MM.1S (cell line): ENCODE data around the gene TRMU.

Source experiments
- DNase-seq: peaks from one replicate; pipeline ENCODE4 v3.0.0-alpha.2; 2015
- H2AFZ ChIP-seq: fragments of 300-600 bp; sonication (generic); 2 replicates; pipeline ENCODE4 v1.6.0; 2016; ENCODE audit warnings: antibody characterized with exemption, low read length
- H3F3A ChIP-seq: fragments of 300-600 bp; sonication (generic); 2 replicates; pipeline ENCODE4 v1.6.1; 2016; ENCODE audit warnings: mild to moderate bottlenecking, antibody characterized with exemption, low read length, moderate library complexity, mixed read lengths; ENCODE audit not compliant: insufficient read depth
- H3K27ac ChIP-seq: fragments of 300-600 bp; sonication (generic); 2 replicates; pipeline ENCODE4 v1.5.1; 2016; ENCODE audit warnings: mild to moderate bottlenecking, low read length
- H3K27me3 ChIP-seq: fragments of 300-600 bp; sonication (generic); replicated peaks from 2 replicates; pipeline ENCODE4 v1.6.0; 2016; ENCODE audit warnings: low read length; ENCODE audit not compliant: insufficient read depth
- H3K36me3 ChIP-seq: fragments of 300-600 bp; sonication (generic); replicated peaks from 2 replicates; pipeline ENCODE4 v1.6.1; 2016; ENCODE audit warnings: mild to moderate bottlenecking, low read length, mixed read lengths; ENCODE audit not compliant: insufficient read depth
- H3K4me1 ChIP-seq: fragments of 300-600 bp; sonication (generic); 2 replicates; pipeline ENCODE4 v1.6.1; 2016; ENCODE audit warnings: low read length, mixed read lengths
- H3K4me2 ChIP-seq: fragments of 300-600 bp; sonication (generic); 2 replicates; pipeline ENCODE4 v1.6.0; 2016; ENCODE audit warnings: low read depth, low read length
- H3K4me3 ChIP-seq: fragments of 300-600 bp; sonication (generic); 2 replicates; pipeline ENCODE4 v1.5.1; 2016; ENCODE audit warnings: low read length, mixed read lengths
- H3K79me2 ChIP-seq: fragments of 300-600 bp; sonication (generic); 2 replicates; pipeline ENCODE4 v1.6.1; 2016; ENCODE audit warnings: mixed run types, low read length, mixed read lengths
- H3K9ac ChIP-seq: fragments of 300-600 bp; sonication (generic); 2 replicates; pipeline ENCODE4 v1.6.1; 2016; ENCODE audit warnings: low read length, mixed read lengths
- H3K9me2 ChIP-seq: fragments of 300-600 bp; sonication (generic); replicated peaks from 2 replicates; pipeline ENCODE4 v1.6.1; 2016; ENCODE audit warnings: mild to moderate bottlenecking, low read length, mixed read lengths; ENCODE audit not compliant: insufficient read depth
- H3K9me3 ChIP-seq: fragments of 300-600 bp; sonication (generic); replicated peaks from 2 replicates; pipeline ENCODE4 v1.6.1; 2016; ENCODE audit warnings: mild to moderate bottlenecking, low read length, mixed read lengths; ENCODE audit not compliant: insufficient read depth
- H4K20me1 ChIP-seq: fragments of 300-600 bp; sonication (generic); 2 replicates; pipeline ENCODE4 v1.6.1; 2016; ENCODE audit warnings: mild to moderate bottlenecking, low read length, moderate library complexity, mixed read lengths; ENCODE audit not compliant: insufficient read depth
- CTCF ChIP-seq: fragments of 300-600 bp; sonication (generic); IDR thresholded peaks from 2 replicates; pipeline ENCODE4 v1.5.1; 2016; ENCODE audit warnings: antibody characterized with exemption, low read length, mixed read lengths
- EZH2 ChIP-seq: fragments of 300-600 bp; sonication (generic); optimal IDR thresholded peaks from 2 replicates; pipeline ENCODE3; 2017; ENCODE audit warnings: low read depth, mild to moderate bottlenecking, antibody characterized with exemption, low read length, mixed read lengths
- EZH2phosphoT487 ChIP-seq: fragments of 300-600 bp; sonication (generic); IDR thresholded peaks from 2 replicates; pipeline ENCODE4 v1.6.1; 2018; ENCODE audit warnings: antibody characterized with exemption, low read length

The TRMU gene

DNA sequence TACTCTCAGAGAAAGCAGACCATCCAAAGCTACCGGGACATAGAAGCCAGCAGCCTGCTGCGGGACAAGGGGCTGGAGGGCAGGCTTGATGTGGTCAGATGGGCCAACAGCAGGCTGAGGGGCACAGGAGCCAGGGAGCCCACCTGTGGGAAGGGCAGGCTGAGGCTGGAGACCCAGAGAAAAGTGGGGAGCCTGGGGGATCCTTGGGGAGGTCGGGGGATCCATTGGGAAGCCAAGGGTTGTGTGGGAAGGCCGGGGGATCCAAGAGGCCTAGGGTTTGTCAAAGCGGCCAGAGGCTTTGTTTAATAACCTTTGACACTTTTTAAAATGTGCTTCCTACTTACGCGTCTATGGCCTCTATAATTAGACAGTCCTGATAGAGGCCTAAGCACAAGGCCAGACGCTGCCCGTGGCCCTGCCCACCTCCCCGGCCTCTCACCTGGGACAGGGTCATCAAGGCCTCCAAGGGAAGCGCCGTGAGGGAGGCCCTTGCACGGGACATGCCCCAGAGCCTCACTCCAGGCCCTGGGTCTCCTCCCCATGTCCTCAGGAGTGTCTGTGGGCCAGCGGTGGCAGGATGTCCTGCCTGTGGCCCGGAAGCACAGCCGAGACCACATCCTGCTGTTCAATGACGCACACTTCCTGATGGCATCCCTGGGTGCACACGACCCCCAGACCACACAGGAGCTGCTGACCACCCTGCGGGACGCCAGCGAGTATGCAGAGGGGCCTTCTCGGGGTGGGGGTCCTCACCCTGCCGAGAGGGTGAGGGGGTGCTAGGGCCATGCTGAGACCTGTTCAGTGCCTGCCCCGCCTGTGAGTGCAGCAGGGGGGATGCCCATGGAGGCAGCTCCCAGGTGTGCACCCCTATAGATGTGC is 47.4 kb upstream of the TRMU start:
- peak; percentile 64 for DNase-seq

DNA sequence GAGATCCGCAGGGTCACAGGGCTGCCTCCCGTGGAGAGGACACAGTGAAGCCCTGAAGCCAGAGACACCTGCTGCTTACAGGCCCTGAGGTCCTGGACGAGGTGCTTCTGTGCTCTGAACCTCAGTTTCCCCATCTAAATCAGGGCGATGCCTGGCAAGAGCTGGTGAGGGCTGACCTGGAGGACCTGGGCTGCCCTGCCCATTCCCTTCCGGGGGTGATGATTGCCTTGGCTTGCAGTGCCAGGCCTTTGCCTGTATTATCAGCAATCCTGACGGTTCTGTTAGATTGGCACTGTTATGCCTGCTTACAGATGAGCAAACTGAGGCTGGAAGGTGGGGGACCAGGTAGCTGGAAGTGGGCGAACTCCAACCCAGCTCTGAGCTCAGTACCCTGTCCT is 46.7 kb upstream of the TRMU start:
- TF ChIP-seq EZH2phosphoT487 (no peak), EZH2 (no peak), CTCF (no peak)
- H3K27ac ChIP-seq: peak overlapping the region; percentile 38; the same call in 1 of the 2 replicates
- no peak for DNase-seq
- H3K4me3 ChIP-seq: peak overlapping the region; percentile 75
- H2AFZ ChIP-seq: peak overlapping the region; percentile 82
- H4K20me1 ChIP-seq: no peaks in the 10 kb centered on the region
- H3K9me3 ChIP-seq: no peaks in the 10 kb centered on the region
- H3K36me3 ChIP-seq: no peaks in the 10 kb centered on the region; the same call in 1 of the 2 replicates
- H3K9ac ChIP-seq: peak overlapping the region; percentile 90; the same call in 1 of the 2 replicates
- peaks cover 15% of the 10 kb centered on the region for H3F3A ChIP-seq
- no peaks in the 10 kb centered on the region for H3K9me2 ChIP-seq
- H3K27me3 ChIP-seq: no peaks in the 10 kb centered on the region
- peaks cover 19% of the 10 kb centered on the region for H3K79me2 ChIP-seq
- peak overlapping the region; percentile 95 for H3K4me2 ChIP-seq
- peaks cover 34% of the 10 kb centered on the region for H3K4me1 ChIP-seq

More for the DNA sequence above, 47.4 kb upstream of the TRMU start:
- peak overlapping the region; percentile 82 for H2AFZ ChIP-seq
- H3K4me2 ChIP-seq: peak overlapping the region; percentile 95
- H3K36me3 ChIP-seq: no peaks in the 10 kb centered on the region; the same call in 1 of the 2 replicates
- TF ChIP-seq EZH2phosphoT487 (no peak), CTCF (no peak), EZH2 (no peak)
- peaks cover 26% of the 10 kb centered on the region for H3K4me1 ChIP-seq
- no peaks in the 10 kb centered on the region for H3K27me3 ChIP-seq
- H4K20me1 ChIP-seq: no peaks in the 10 kb centered on the region
- H3K9me3 ChIP-seq: no peaks in the 10 kb centered on the region
- H3K9me2 ChIP-seq: no peaks in the 10 kb centered on the region
- peak overlapping the region; percentile 90 for H3K9ac ChIP-seq
- peaks cover 8% of the 10 kb centered on the region; the same call in 1 of the 2 replicates for H3F3A ChIP-seq
- H3K4me3 ChIP-seq: peak overlapping the region; percentile 75
- H3K79me2 ChIP-seq: peaks cover 19% of the 10 kb centered on the region
- peak overlapping the region; percentile 38; the same call in 1 of the 2 replicates for H3K27ac ChIP-seq

GRCh38 chr22:46289244-46289891 is 46.1 kb upstream of the TRMU start:
- H3K9me2 ChIP-seq: no peaks in the 10 kb centered on the region
- TF ChIP-seq CTCF: no peak
- no peak for TF ChIP-seq EZH2
- no peak for TF ChIP-seq EZH2phosphoT487
- peaks cover 19% of the 10 kb centered on the region for H3K79me2 ChIP-seq
- H3K27ac ChIP-seq: no peak overlapping the region
- peaks cover 37% of the 10 kb centered on the region for H3K4me1 ChIP-seq
- no peak overlapping the region for H2AFZ ChIP-seq
- no peaks in the 10 kb centered on the region for H4K20me1 ChIP-seq
- H3K36me3 ChIP-seq: no peaks in the 10 kb centered on the region
- no peak for DNase-seq
- no peaks in the 10 kb centered on the region for H3K27me3 ChIP-seq
- no peak overlapping the region for H3K9ac ChIP-seq
- peaks cover 19% of the 10 kb centered on the region for H3F3A ChIP-seq
- H3K9me3 ChIP-seq: no peaks in the 10 kb centered on the region
- H3K4me2 ChIP-seq: no peak overlapping the region
- H3K4me3 ChIP-seq: no peak overlapping the region
